ENCODE measurements around the gene SKOR2. TPM values are rescaled to one million over a fixed set of nuclear protein-coding genes. Genes with fewer than 3 reads are reported as not detected.

Gene SKOR2
- total RNA-seq, 1 experiment from 2014 or later: not detected

GRCh38 chr18:47175283-47175897 lies 76.1 kb downstream of the SKOR2 start:
- no peaks in the 10 kb centered on the region for H3K36me3 ChIP-seq (ENCODE audit: insufficient read depth, low read length, poor library complexity, severe bottlenecking)
- H3K27me3 ChIP-seq (replicated peaks; ENCODE audit: insufficient read depth, low read depth, low read length, poor library complexity): no peaks in the 10 kb centered on the region
- H3K4me3 ChIP-seq (ENCODE audit: low read depth, low read length, poor library complexity, severe bottlenecking): peak overlapping the region; percentile 92
- no peak for DNase-seq (ENCODE audit: low spot score)
- ChIA-PET CTCF (no interaction called here), POLR2A (ENCODE audit: low non-redundant PET) (no interaction called here)
- BruUV-seq (replicated peaks): no TSS peak
- no peaks in the 10 kb centered on the region for H3K9me3 ChIP-seq (ENCODE audit: low read depth, low read length, poor library complexity, severe bottlenecking)
- TF ChIP-seq CTCF (conservative IDR thresholded peaks at IDR 0.05; ENCODE audit: low read depth, low read length) (no peak), EZH2 (IDR thresholded peaks at IDR 0.05; ENCODE audit: borderline replicate concordance, low read depth, low read length, poor library complexity, severe bottlenecking) (no peak)
- H3K27ac ChIP-seq (ENCODE audit: low read depth, low read length, poor library complexity, severe bottlenecking): peak overlapping the region; percentile 92
- intact Hi-C loops (cut with micrococcal nuclease; ENCODE audit: unreplicated experiment): no loop called here
- H3K4me1 ChIP-seq (ENCODE audit: insufficient read depth, low read length, poor library complexity, severe bottlenecking): no peaks in the 10 kb centered on the region

- POLR2A ChIA-PET (ENCODE audit: low non-redundant PET): no interaction called here
- intact Hi-C loops (cut with micrococcal nuclease; ENCODE audit: unreplicated experiment): no loop called here
- TF ChIP-seq CTCF (conservative IDR thresholded peaks at IDR 0.05; ENCODE audit: low read depth, low read length): no peak
- no peak for TF ChIP-seq EZH2 (IDR thresholded peaks at IDR 0.05; ENCODE audit: borderline replicate concordance, low read depth, low read length, poor library complexity, severe bottlenecking)
- H3K4me1 ChIP-seq (ENCODE audit: insufficient read depth, low read length, poor library complexity, severe bottlenecking): no peaks in the 10 kb centered on the region
- no peaks in the 10 kb centered on the region for H3K27me3 ChIP-seq (replicated peaks; ENCODE audit: insufficient read depth, low read depth, low read length, poor library complexity)
- no peaks in the 10 kb centered on the region for H3K9me3 ChIP-seq (ENCODE audit: low read depth, low read length, poor library complexity, severe bottlenecking)
- CTCF ChIA-PET: no interaction called here
- H3K36me3 ChIP-seq (ENCODE audit: insufficient read depth, low read length, poor library complexity, severe bottlenecking): no peaks in the 10 kb centered on the region
- no peak overlapping the region for H3K27ac ChIP-seq (ENCODE audit: low read depth, low read length, poor library complexity, severe bottlenecking)
- BruUV-seq (replicated peaks): no TSS peak
- H3K4me3 ChIP-seq (ENCODE audit: low read depth, low read length, poor library complexity, severe bottlenecking): peak overlapping the region; percentile 92
- no peak for DNase-seq (ENCODE audit: low spot score)
Observed at GRCh38 chr18:47174545-47175116, 76.8 kb downstream of the SKOR2 start.

GRCh38 chr18:47172476-47172875 lies 79.0 kb downstream of the SKOR2 start:
- ChIA-PET POLR2A (ENCODE audit: low non-redundant PET) (no interaction called here), CTCF (no interaction called here)
- no peak for TF ChIP-seq EZH2 (IDR thresholded peaks at IDR 0.05; ENCODE audit: borderline replicate concordance, low read depth, low read length, poor library complexity, severe bottlenecking)
- TF ChIP-seq CTCF (conservative IDR thresholded peaks at IDR 0.05; ENCODE audit: low read depth, low read length): no peak
- Histone ChIP-seq H3K4me1 (ENCODE audit: insufficient read depth, low read length, poor library complexity, severe bottlenecking) (no peaks in the 10 kb centered on the region), H3K27me3 (replicated peaks; ENCODE audit: insufficient read depth, low read depth, low read length, poor library complexity) (no peaks in the 10 kb centered on the region), H3K27ac (ENCODE audit: low read depth, low read length, poor library complexity, severe bottlenecking) (no peak overlapping the region), H3K4me3 (ENCODE audit: low read depth, low read length, poor library complexity, severe bottlenecking) (no peak overlapping the region), H3K36me3 (ENCODE audit: insufficient read depth, low read length, poor library complexity, severe bottlenecking) (no peaks in the 10 kb centered on the region), H3K9me3 (ENCODE audit: low read depth, low read length, poor library complexity, severe bottlenecking) (no peaks in the 10 kb centered on the region)
- no peak for DNase-seq (ENCODE audit: low spot score)
- BruUV-seq (replicated peaks): no TSS peak
- intact Hi-C loops (cut with micrococcal nuclease; ENCODE audit: unreplicated experiment): no loop called here
